Smooth muscle cell (in vitro differentiated cells): ENCODE data around the gene MAP2K2. TPM values are rescaled to one million over a fixed set of nuclear protein-coding genes. Genes with fewer than 3 reads are reported as not detected.

Experiments
- DNase-seq: peaks from one replicate; lab custom pipeline; 2025; ENCODE audit not compliant: unreplicated experiment; lab: John Stamatoyannopoulos, UW
- H2AFZ ChIP-seq: fragments of 200-600 bp; sonication (generic); 2 replicates; pipeline ENCODE4 v1.6.0; 2016; ENCODE audit warnings: antibody characterized with exemption, low read depth, mild to moderate bottlenecking
- H3F3A ChIP-seq: fragments of 200-600 bp; sonication (generic); 2 replicates; pipeline ENCODE4 v1.6.0; 2017; ENCODE audit warnings: antibody characterized with exemption, low read depth
- H3K27ac ChIP-seq: fragments of 200-600 bp; sonication (generic); 2 replicates; pipeline ENCODE4 v1.5.1; 2016; ENCODE audit warnings: low read depth, mild to moderate bottlenecking
- H3K27me3 ChIP-seq: fragments of 200-600 bp; sonication (generic); 2 replicates; pipeline ENCODE4 v1.6.1; 2016; ENCODE audit warnings: low read depth, mild to moderate bottlenecking
- H3K36me3 ChIP-seq: fragments of 200-600 bp; sonication (generic); 2 replicates; pipeline ENCODE4 v1.5.1; 2016; ENCODE audit warnings: low read depth
- H3K4me1 ChIP-seq: fragments of 200-600 bp; sonication (generic); 2 replicates; pipeline ENCODE4 v1.5.1; 2016; ENCODE audit warnings: low read depth
- H3K4me2 ChIP-seq: fragments of 200-600 bp; sonication (generic); 2 replicates; pipeline ENCODE4 v1.6.0; 2016; ENCODE audit warnings: mild to moderate bottlenecking
- H3K4me3 ChIP-seq: fragments of 200-600 bp; sonication (generic); 2 replicates; pipeline ENCODE4 v1.5.1; 2016; ENCODE audit warnings: mild to moderate bottlenecking
- H3K79me2 ChIP-seq: fragments of 200-600 bp; sonication (generic); 2 replicates; pipeline ENCODE4 v1.6.0; 2016; ENCODE audit warnings: low read depth, mild to moderate bottlenecking
- H3K9ac ChIP-seq: fragments of 200-600 bp; sonication (generic); 2 replicates; pipeline ENCODE4 v1.6.0; 2016; ENCODE audit warnings: low read depth
- H3K9me3 ChIP-seq: fragments of 200-600 bp; sonication (generic); replicated peaks from 2 replicates; pipeline ENCODE4 v1.5.1; 2016; ENCODE audit warnings: low read depth
- H4K20me1 ChIP-seq: fragments of 200-600 bp; sonication (generic); 2 replicates; pipeline ENCODE4 v1.6.0; 2016; ENCODE audit warnings: low read depth
- CTCF ChIP-seq: fragments of 200-600 bp; sonication (generic); IDR thresholded peaks from 2 replicates; pipeline ENCODE4 v1.5.1; 2017; ENCODE audit warnings: borderline replicate concordance, mild to moderate bottlenecking, antibody characterized with exemption; ENCODE audit not compliant: insufficient read depth, poor library complexity, severe bottlenecking
- WGBS: methylation state at CpG from one replicate; pipeline ENCODE4 v1.1.7; 2016; ENCODE audit warnings: low lambda C conversion rate; 5-methylcytosine and 5-hydroxymethylcytosine counted together
- polyA plus RNA-seq: library from polyadenylated mRNA; unstranded; fragments of >200 nt; fragmentation: Nextera tagmentation; extraction: Ambion mirVana; gene quantifications from 2 replicates; pipeline ENCODE4 v1.2.1, GENCODE V29; 2016
- total RNA-seq: library from RNA; depleted of rRNA; stranded (reverse); fragments of >200 nt; gene quantifications from 2 replicates; pipeline ENCODE4 v1.2.3, GENCODE V29; 2014

The MAP2K2 gene
- total and polyA plus RNA-seq, 2 experiments from 2014 or later: 79.1 to 193 TPM

- H3K9ac ChIP-seq: peak overlapping the region; percentile 73
- H3K36me3 ChIP-seq: no peaks in the 10 kb centered on the region
- WGBS: 74% methylated on average over 18 of the region's 19 CpGs
- peaks cover 5% of the 10 kb centered on the region for H3F3A ChIP-seq
- H2AFZ ChIP-seq: no peak overlapping the region
- no peaks in the 10 kb centered on the region for H3K27me3 ChIP-seq
- peaks cover 100% of the 10 kb centered on the region for H3K79me2 ChIP-seq
- H4K20me1 ChIP-seq: peaks cover 98% of the 10 kb centered on the region
- peak overlapping the region; percentile 79 for H3K4me2 ChIP-seq
- DNase-seq: no peak
- peak overlapping the region; percentile 93 for H3K27ac ChIP-seq
- TF ChIP-seq CTCF: no peak
- H3K4me3 ChIP-seq: no peak overlapping the region
- H3K9me3 ChIP-seq: no peaks in the 10 kb centered on the region
- peaks cover 17% of the 10 kb centered on the region for H3K4me1 ChIP-seq
Observed at GRCh38 chr19:4059453-4059871, 64.5 kb downstream of the MAP2K2 start.

GRCh38 chr19:4058693-4059452 is 65.0 kb downstream of the MAP2K2 start:
- WGBS: 71% methylated on average over 28 of the region's 30 CpGs
- H2AFZ ChIP-seq: no peak overlapping the region
- H3K79me2 ChIP-seq: peaks cover 97% of the 10 kb centered on the region
- H3K4me2 ChIP-seq: peak overlapping the region; percentile 79
- peak overlapping the region; percentile 93 for H3K27ac ChIP-seq
- peaks cover 17% of the 10 kb centered on the region for H3K4me1 ChIP-seq
- H3K36me3 ChIP-seq: no peaks in the 10 kb centered on the region
- peak overlapping the region; percentile 73 for H3K9ac ChIP-seq
- no peaks in the 10 kb centered on the region for H3K27me3 ChIP-seq
- TF ChIP-seq CTCF: no peak
- peaks cover 5% of the 10 kb centered on the region for H3F3A ChIP-seq
- DNase-seq: no peak
- peak overlapping the region; percentile 1 for H3K4me3 ChIP-seq
- no peaks in the 10 kb centered on the region for H3K9me3 ChIP-seq
- peaks cover 98% of the 10 kb centered on the region for H4K20me1 ChIP-seq

GRCh38 chr19:4057931-4058692 is 65.8 kb downstream of the MAP2K2 start:
- H3K36me3 ChIP-seq: no peaks in the 10 kb centered on the region
- H3F3A ChIP-seq: peaks cover 7% of the 10 kb centered on the region
- DNase-seq: peak; percentile 47
- H3K79me2 ChIP-seq: peaks cover 89% of the 10 kb centered on the region
- H3K9me3 ChIP-seq: no peaks in the 10 kb centered on the region
- 44% methylated on average over 18 of the region's 22 CpGs for WGBS
- TF ChIP-seq CTCF: no peak
- H3K4me3 ChIP-seq: peak overlapping the region; percentile 1
- H2AFZ ChIP-seq: no peak overlapping the region
- H3K4me1 ChIP-seq: peaks cover 17% of the 10 kb centered on the region
- peaks cover 98% of the 10 kb centered on the region for H4K20me1 ChIP-seq
- H3K27me3 ChIP-seq: no peaks in the 10 kb centered on the region
- H3K4me2 ChIP-seq: peak overlapping the region; percentile 79
- peak overlapping the region; percentile 73 for H3K9ac ChIP-seq
- H3K27ac ChIP-seq: peak overlapping the region; percentile 93
